ENCODE measurements around the gene DRC7. TPM values are rescaled to one million over a fixed set of nuclear protein-coding genes. Genes with fewer than 3 reads are reported as not detected.

Gene DRC7
- total and polyA plus RNA-seq, 2 donors from 2014 or later: 1.8 to 3.2 TPM

DNA sequence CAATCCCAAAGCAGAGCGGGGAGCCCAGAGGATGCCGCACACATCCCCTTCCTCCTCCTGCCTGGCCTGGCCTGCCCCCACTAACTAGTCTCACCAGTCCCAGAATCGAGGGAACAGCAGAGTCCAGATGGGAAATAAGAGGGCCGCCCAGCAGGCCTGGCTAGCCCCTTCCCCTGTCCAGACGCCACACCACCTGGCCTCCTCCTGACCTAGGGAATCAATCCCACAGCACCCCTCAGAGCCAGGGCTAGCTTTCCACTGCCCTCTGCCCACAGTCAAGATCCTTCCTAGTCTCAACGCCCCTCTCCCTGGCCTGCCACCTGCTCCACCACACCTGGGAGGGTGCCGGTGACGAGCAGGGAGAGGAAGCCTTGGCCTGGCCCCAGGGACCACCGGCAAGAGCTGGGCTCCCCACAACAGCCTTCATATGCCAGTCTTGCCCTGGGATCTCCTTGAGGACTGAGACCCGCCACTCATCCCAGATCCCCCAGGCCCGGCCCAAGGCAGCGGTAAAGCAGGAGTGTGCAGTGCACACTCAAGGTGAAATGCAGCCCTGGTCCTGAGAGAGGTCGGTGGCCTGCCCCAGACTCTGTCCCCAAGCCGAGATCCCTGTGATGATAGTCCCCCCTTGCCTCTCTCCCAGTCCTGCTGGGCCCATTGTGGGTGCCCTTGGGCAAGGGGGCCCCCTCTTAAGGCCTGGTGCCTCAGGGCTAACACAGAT, 68.8 kb downstream of the DRC7 start:
- peaks cover 0 to 70% (median 31%) of the 10 kb centered on the region in 3 donors for H3K36me3 ChIP-seq (ENCODE audit: control insufficient read depth in 2 of 3, insufficient read depth in 3 of 3, low read length in 3 of 3)
- DNase-seq (peak in 1 of 5 donors; percentile 39), FAIRE-seq (no peak)
- no peaks in the 10 kb centered on the region for H3K4me1 ChIP-seq (ENCODE audit: control insufficient read depth in 2 of 3, insufficient read depth in 2 of 3, low read depth in 1 of 3, low read length in 3 of 3)
- peak overlapping the region in 1 of 3 donors; percentile 10 for H3K9ac ChIP-seq (ENCODE audit: low read length in 3 of 3)
- no peaks in the 10 kb centered on the region for H3K27me3 ChIP-seq (ENCODE audit: control insufficient read depth, insufficient read depth, low read length)
- intact Hi-C loops (cut with DNase I): loop anchor here (10.0 kb wide), 1 partner anchor 231 kb away; no protein-coding TSS in a partner anchor
- no peak overlapping the region for H3K4me3 ChIP-seq (ENCODE audit: low read length in 3 of 3)
- H3K9me3 ChIP-seq (ENCODE audit: control insufficient read depth in 2 of 3, insufficient read depth in 1 of 3, low read length in 3 of 3): no peaks in the 10 kb centered on the region
- TF ChIP-seq, protein P1, sequence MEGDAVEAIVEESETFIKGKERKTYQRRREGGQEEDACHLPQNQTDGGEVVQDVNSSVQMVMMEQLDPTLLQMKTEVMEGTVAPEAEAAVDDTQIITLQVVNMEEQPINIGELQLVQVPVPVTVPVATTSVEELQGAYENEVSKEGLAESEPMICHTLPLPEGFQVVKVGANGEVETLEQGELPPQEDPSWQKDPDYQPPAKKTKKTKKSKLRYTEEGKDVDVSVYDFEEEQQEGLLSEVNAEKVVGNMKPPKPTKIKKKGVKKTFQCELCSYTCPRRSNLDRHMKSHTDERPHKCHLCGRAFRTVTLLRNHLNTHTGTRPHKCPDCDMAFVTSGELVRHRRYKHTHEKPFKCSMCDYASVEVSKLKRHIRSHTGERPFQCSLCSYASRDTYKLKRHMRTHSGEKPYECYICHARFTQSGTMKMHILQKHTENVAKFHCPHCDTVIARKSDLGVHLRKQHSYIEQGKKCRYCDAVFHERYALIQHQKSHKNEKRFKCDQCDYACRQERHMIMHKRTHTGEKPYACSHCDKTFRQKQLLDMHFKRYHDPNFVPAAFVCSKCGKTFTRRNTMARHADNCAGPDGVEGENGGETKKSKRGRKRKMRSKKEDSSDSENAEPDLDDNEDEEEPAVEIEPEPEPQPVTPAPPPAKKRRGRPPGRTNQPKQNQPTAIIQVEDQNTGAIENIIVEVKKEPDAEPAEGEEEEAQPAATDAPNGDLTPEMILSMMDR (IDR thresholded peaks at IDR 0.05; ENCODE audit: borderline replicate concordance, extremely low read depth, insufficient read depth): no peak
- no peak overlapping the region for H3K27ac ChIP-seq (ENCODE audit: low read depth in 2 of 2, low read length in 2 of 2)

DNA sequence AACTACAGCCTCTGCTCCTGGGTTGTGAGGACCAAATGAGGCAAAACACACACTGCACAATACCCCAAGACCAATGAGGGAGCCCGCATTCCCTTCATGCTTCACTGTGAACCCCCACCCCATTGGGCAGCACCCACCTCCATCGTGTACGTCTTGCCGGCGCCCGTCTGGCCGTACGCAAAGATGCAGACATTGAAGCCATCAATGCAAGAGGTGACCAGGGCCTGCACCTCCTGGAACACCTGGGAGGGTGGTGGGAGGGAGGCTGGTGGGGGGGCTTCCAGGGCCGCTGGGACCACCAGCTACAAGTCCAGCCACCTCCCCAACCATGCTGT, 69.4 kb downstream of the DRC7 start:
- Histone ChIP-seq H3K9ac (ENCODE audit: low read length in 3 of 3) (no peak overlapping the region), H3K4me1 (ENCODE audit: control insufficient read depth in 2 of 3, insufficient read depth in 2 of 3, low read depth in 1 of 3, low read length in 3 of 3) (no peaks in the 10 kb centered on the region), H3K4me3 (ENCODE audit: low read length in 3 of 3) (no peak overlapping the region), H3K27ac (ENCODE audit: low read depth in 2 of 2, low read length in 2 of 2) (no peak overlapping the region), H3K9me3 (ENCODE audit: control insufficient read depth in 2 of 3, insufficient read depth in 1 of 3, low read length in 3 of 3) (no peaks in the 10 kb centered on the region), H3K36me3 (ENCODE audit: control insufficient read depth in 2 of 3, insufficient read depth in 3 of 3, low read length in 3 of 3) (peaks cover 0 to 73% (median 33%) of the 10 kb centered on the region in 3 donors), H3K27me3 (ENCODE audit: control insufficient read depth, insufficient read depth, low read length) (no peaks in the 10 kb centered on the region)
- DNase-seq: no peak
- no peak for FAIRE-seq
- intact Hi-C loops (cut with DNase I): loop anchor here (10.0 kb wide), 1 partner anchor 231 kb away; no protein-coding TSS in a partner anchor
- TF ChIP-seq, protein P1 (IDR thresholded peaks at IDR 0.05; ENCODE audit: borderline replicate concordance, extremely low read depth, insufficient read depth): no peak

DNA sequence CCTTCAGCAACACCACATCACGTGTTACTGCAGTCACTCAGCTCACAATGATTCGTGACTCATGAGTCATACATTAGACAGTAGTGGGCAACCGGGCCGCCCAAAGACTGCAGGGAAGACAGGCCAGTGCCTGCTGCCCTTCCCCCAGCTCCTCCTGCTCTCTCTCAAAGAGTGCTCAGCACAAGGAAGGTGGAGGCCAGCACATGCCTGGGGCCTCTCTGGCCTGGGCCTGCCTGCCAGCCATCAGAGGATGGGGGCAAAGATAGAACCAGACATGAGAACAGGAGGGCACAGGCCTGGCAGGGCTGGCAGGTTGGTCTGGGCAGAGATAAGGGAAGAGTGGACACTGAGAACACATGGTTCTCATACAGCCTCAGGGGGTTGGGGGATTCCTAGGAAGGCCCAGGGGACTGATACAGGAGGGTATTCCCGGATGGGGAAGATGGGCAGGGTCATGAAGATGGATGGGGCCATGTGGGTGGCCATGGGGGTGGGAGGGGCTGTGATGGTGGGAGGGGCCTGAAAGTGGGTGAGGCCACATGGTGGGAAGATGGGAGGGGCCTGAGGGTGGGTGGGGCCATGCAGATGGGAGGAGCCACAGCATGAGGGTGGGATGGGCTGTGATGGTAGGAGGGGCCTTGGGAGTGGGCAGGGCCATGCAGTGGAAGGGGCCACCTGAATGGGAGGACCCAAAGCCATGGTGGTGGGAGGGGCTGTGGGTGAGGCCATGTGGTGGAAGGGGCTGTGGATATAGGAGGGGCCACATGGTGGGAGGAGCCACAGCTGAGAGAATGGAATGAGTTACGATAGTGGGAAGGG, 69.9 kb downstream of the DRC7 start:
- TF ChIP-seq, protein P1 (IDR thresholded peaks at IDR 0.05; ENCODE audit: borderline replicate concordance, extremely low read depth, insufficient read depth): no peak
- H3K4me3 ChIP-seq (ENCODE audit: low read length in 3 of 3): no peak overlapping the region
- FAIRE-seq (no peak), DNase-seq (peak in 2 of 5 donors; percentile 70 to 85)
- H3K9me3 ChIP-seq (ENCODE audit: control insufficient read depth in 2 of 3, insufficient read depth in 1 of 3, low read length in 3 of 3): no peaks in the 10 kb centered on the region
- peaks cover 0 to 78% (median 33%) of the 10 kb centered on the region in 3 donors for H3K36me3 ChIP-seq (ENCODE audit: control insufficient read depth in 2 of 3, insufficient read depth in 3 of 3, low read length in 3 of 3)
- no peaks in the 10 kb centered on the region for H3K27me3 ChIP-seq (ENCODE audit: control insufficient read depth, insufficient read depth, low read length)
- intact Hi-C loops (cut with DNase I): loop anchor here (10.0 kb wide), 1 partner anchor 230 kb away; no protein-coding TSS in a partner anchor
- H3K27ac ChIP-seq (ENCODE audit: low read depth in 2 of 2, low read length in 2 of 2): no peak overlapping the region
- no peak overlapping the region for H3K9ac ChIP-seq (ENCODE audit: low read length in 3 of 3)
- H3K4me1 ChIP-seq (ENCODE audit: control insufficient read depth in 2 of 3, insufficient read depth in 2 of 3, low read depth in 1 of 3, low read length in 3 of 3): no peaks in the 10 kb centered on the region

Measured in kidney (tissue), 14 donors.